GM12878 (cell line): ENCODE data around the gene ABCC11. TPM values are rescaled to one million over a fixed set of nuclear protein-coding genes. Genes with fewer than 3 reads are reported as not detected.
A peak's percentile ranks its signal among the peaks of the same experiment; 100 is the strongest.

Experiments used
- ATF3 ChIP-seq: IDR thresholded peaks from 2 replicates; pipeline ENCODE4 v1.6.1; 2011; ENCODE audit warnings: low read depth, mild to moderate bottlenecking, low read length, moderate library complexity, borderline replicate concordance; ENCODE audit errors: extremely low read depth
- ATF7 ChIP-seq: fragments of 450-650 bp; IDR thresholded peaks from 2 replicates; pipeline ENCODE4 v1.6.1; 2016; ENCODE audit warnings: low read depth, mild to moderate bottlenecking
- CBX3 ChIP-seq: fragments of 200-600 bp; sonication (generic); IDR thresholded peaks from 2 replicates; pipeline ENCODE4 v1.6.1; 2016; ENCODE audit warnings: low read depth, borderline replicate concordance
- CHD1 ChIP-seq: IDR thresholded peaks from 2 replicates; pipeline ENCODE4 v1.6.1; 2012; ENCODE audit warnings: low read depth, low read length, improper control_type of control experiment
- EP300 ChIP-seq, 2 experiments: fragments of 150-350 bp in 1 of 2; IDR thresholded peaks; 2 replicates each; pipeline ENCODE4 v1.6.1; 2011 to 2012; ENCODE audit warnings: low read depth in 2 of 2, low read length in 2 of 2, borderline replicate concordance in 1 of 2, improper control_type of control experiment in 1 of 2, inconsistent platforms in 1 of 2; ENCODE audit not compliant: control insufficient read depth in 1 of 2
- ETV6 ChIP-seq, 2 experiments: fragments of 450-650 bp in 1 of 2; IDR thresholded peaks in 1 of 2; conservative IDR thresholded peaks in 1 of 2; 2 replicates each; pipeline ENCODE4 v1.6.1; 2014; ENCODE audit warnings: antibody characterized with exemption in 1 of 2, borderline replicate concordance in 1 of 2, low read depth in 1 of 2, mild to moderate bottlenecking in 1 of 2, moderate library complexity in 1 of 2
- HCFC1 ChIP-seq: fragments of 150-350 bp; IDR thresholded peaks from 2 replicates; pipeline ENCODE4 v1.6.1; 2014; ENCODE audit warnings: low read length
- IKZF1 ChIP-seq: fragments of 450-650 bp; conservative IDR thresholded peaks from 2 replicates; pipeline ENCODE4 v1.6.1; 2017; ENCODE audit warnings: antibody characterized with exemption, mild to moderate bottlenecking
- MAX ChIP-seq: IDR thresholded peaks from 2 replicates; pipeline ENCODE4 v1.6.1; 2012; ENCODE audit warnings: low read depth, low read length, improper control_type of control experiment
- MLLT1 ChIP-seq: fragments of 450-650 bp; IDR thresholded peaks from 2 replicates; pipeline ENCODE4 v1.6.1; 2016; ENCODE audit warnings: mild to moderate bottlenecking
- NR2C1 ChIP-seq: fragments of 450-650 bp; IDR thresholded peaks from 2 replicates; pipeline ENCODE4 v1.6.1; 2017; ENCODE audit warnings: antibody characterized with exemption, mild to moderate bottlenecking, moderate library complexity
- POU2F2 ChIP-seq: IDR thresholded peaks from 3 replicates; pipeline ENCODE4 v1.6.1; 2011; ENCODE audit warnings: low read depth, mild to moderate bottlenecking, low read length, borderline replicate concordance
- SPI1 ChIP-seq: IDR thresholded peaks from 2 replicates; pipeline ENCODE4 v1.6.1; 2011; ENCODE audit warnings: low read depth, mild to moderate bottlenecking, low read length, moderate library complexity, borderline replicate concordance; ENCODE audit not compliant: insufficient read depth
- SUZ12 ChIP-seq: fragments of 200-600 bp; sonication (generic); IDR thresholded peaks from one replicate; pipeline ENCODE4 v1.6.1; 2018; ENCODE audit warnings: antibody characterized with exemption, mild to moderate bottlenecking; ENCODE audit not compliant: unreplicated experiment
- USF2 ChIP-seq: IDR thresholded peaks from 2 replicates; pipeline ENCODE4 v1.6.1; 2011; ENCODE audit warnings: low read depth, low read length, improper control_type of control experiment, borderline replicate concordance
- ZNF24 ChIP-seq: fragments of 450-650 bp; IDR thresholded peaks from 2 replicates; pipeline ENCODE4 v1.6.1; 2017; ENCODE audit warnings: antibody characterized with exemption, mild to moderate bottlenecking
- ZNF687 ChIP-seq: fragments of 450-650 bp; IDR thresholded peaks from 2 replicates; pipeline ENCODE4 v1.6.1; 2017; ENCODE audit warnings: mild to moderate bottlenecking, moderate library complexity
- polyA plus RNA-seq, 11 experiments: library from polyadenylated mRNA; depleted of rRNA in 4 of 11; unstranded in 6 of 11; stranded (reverse) in 5 of 11; fragments of >200 nt; fragmentation: Nextera tagmentation in 4 of 11; fragmentation: Illumina TruSeq in 1 of 11; extraction: Ambion mirVana in 4 of 11; extraction: Trizol in 1 of 11; gene quantifications; 1 replicate in 1 of 11; 2 replicates in 10 of 11; pipeline versions ENCODE4 v1.2.1 to v1.2.3, GENCODE V29; 2011 to 2016; ENCODE audit warnings: inconsistent platforms in 2 of 11, missing spikeins in 2 of 11, low read depth in 1 of 11
- total RNA-seq, 4 experiments: library from RNA; depleted of rRNA in 3 of 4; stranded (reverse); fragments of >200 nt in 3 of 4; fragmentation: Illumina TruSeq in 1 of 4; extraction: Trizol in 1 of 4; gene quantifications; 2 replicates each; pipeline versions ENCODE4 v1.2.1 to v1.2.3, GENCODE V29; 2013 to 2021

Gene ABCC11
- total and polyA plus RNA-seq, 10 of the 15 experiments (the other 5 are each of a cell fraction or from before 2014, with no cell fraction given), result 0.04 to 0.20 (median 0.10) TPM; not detected in 6

- peak in 1 of 2 experiments; percentile 89; a peak in 2 of 4 replicates for TF ChIP-seq ETV6 (conservative IDR thresholded peaks at IDR 0.05 in 1 of 2, IDR thresholded peaks at IDR 0.05 in 1 of 2; ENCODE audit: borderline replicate concordance in 1 of 2, low read depth in 1 of 2)
- no peak for TF ChIP-seq CHD1
- TF ChIP-seq USF2, result no peak
- TF ChIP-seq HCFC1, result no peak
- peak; percentile 52; the same call in 1 of the 2 replicates for TF ChIP-seq ZNF687
- no peak for TF ChIP-seq ATF3
- peak; percentile 70 for TF ChIP-seq ZNF24
- TF ChIP-seq IKZF1, result peak; percentile 86
- peak; percentile 54 to 96; a peak in 3 of 4 replicates for TF ChIP-seq EP300 (IDR thresholded peaks at IDR 0.05; ENCODE audit: borderline replicate concordance in 1 of 2, control insufficient read depth in 1 of 2, low read depth in 2 of 2, low read length in 2 of 2)
- no peak for TF ChIP-seq SUZ12
- TF ChIP-seq ATF7, result peak; percentile 84
- peak; percentile 100 for TF ChIP-seq SPI1
- no peak for TF ChIP-seq CBX3
- TF ChIP-seq MAX, result no peak
- TF ChIP-seq MLLT1, result peak; percentile 76; the same call in 1 of the 2 replicates
- peak; percentile 79; the same call in 1 of the 3 replicates for TF ChIP-seq POU2F2
- no peak for TF ChIP-seq NR2C1
These were observed 58.8 kb downstream of the ABCC11 start (continued) for GRCh38 chr16:48188449-48189102.
